Kidney epithelial cell (primary cell): ENCODE results near the gene ZNF236. TPM values are rescaled to one million over a fixed set of nuclear protein-coding genes. Genes with fewer than 3 reads are reported as not detected.
A peak's percentile ranks its signal among the peaks of the same experiment; 100 is the strongest.

ENCODE experiments used
- DNase-seq: peaks from one replicate; pipeline ENCODE4 v3.0.0-alpha.2; 2010; ENCODE audit warnings: low read depth
- H3K27me3 ChIP-seq: 2 replicates; pipeline ENCODE4 v1.6.0; 2011; ENCODE audit warnings: low read length; ENCODE audit not compliant: control insufficient read depth, insufficient read depth
- H3K36me3 ChIP-seq: 2 replicates; pipeline ENCODE4 v1.5.1; 2011; ENCODE audit warnings: low read length; ENCODE audit not compliant: control insufficient read depth, insufficient read depth
- H3K4me3 ChIP-seq: 2 replicates; pipeline ENCODE4 v1.5.1; 2011; ENCODE audit warnings: low read depth, mild to moderate bottlenecking, control low read depth, low read length
- total RNA-seq: library from RNA; depleted of rRNA; stranded (reverse); fragments of >200 nt; gene quantifications from 2 replicates; pipeline ENCODE4 v1.2.3, GENCODE V29; 2015
- TF ChIP-seq, protein P1 (sequence below): IDR thresholded peaks from 2 replicates; pipeline ENCODE4 v1.5.1; 2011; ENCODE audit warnings: mild to moderate bottlenecking, moderate library complexity, low read length, control low read depth, inconsistent platforms; ENCODE audit not compliant: insufficient read depth, poor library complexity, severe bottlenecking

The ZNF236 gene
- total RNA-seq, 1 donor from 2014 or later, result 7.8 TPM

DNA sequence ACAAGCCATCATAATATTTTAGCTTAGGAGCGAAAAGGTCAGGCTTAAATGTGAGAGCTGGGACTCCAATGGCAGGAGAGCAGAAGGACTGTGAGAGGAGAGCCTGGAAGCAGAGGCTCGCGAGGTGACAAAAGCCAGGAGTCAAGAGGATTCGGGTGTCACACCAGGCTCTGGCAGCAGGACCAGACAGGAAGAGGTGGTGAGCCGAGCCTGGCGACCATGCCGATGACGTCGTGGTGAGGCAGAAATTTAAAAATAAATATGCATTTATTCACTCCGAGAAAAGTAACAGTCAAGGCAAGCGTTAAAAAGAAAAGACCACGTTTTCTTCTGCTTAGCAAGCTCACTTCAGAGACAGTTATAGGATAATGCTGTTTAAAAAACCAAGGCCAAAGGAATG lies 31.3 kb upstream of the ZNF236 start:
- Histone ChIP-seq H3K27me3 (no peaks in the 10 kb centered on the region), H3K4me3 (no peak overlapping the region), H3K36me3 (no peaks in the 10 kb centered on the region)
- TF ChIP-seq, protein P1, sequence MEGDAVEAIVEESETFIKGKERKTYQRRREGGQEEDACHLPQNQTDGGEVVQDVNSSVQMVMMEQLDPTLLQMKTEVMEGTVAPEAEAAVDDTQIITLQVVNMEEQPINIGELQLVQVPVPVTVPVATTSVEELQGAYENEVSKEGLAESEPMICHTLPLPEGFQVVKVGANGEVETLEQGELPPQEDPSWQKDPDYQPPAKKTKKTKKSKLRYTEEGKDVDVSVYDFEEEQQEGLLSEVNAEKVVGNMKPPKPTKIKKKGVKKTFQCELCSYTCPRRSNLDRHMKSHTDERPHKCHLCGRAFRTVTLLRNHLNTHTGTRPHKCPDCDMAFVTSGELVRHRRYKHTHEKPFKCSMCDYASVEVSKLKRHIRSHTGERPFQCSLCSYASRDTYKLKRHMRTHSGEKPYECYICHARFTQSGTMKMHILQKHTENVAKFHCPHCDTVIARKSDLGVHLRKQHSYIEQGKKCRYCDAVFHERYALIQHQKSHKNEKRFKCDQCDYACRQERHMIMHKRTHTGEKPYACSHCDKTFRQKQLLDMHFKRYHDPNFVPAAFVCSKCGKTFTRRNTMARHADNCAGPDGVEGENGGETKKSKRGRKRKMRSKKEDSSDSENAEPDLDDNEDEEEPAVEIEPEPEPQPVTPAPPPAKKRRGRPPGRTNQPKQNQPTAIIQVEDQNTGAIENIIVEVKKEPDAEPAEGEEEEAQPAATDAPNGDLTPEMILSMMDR, result no peak
- no peak for DNase-seq

DNA sequence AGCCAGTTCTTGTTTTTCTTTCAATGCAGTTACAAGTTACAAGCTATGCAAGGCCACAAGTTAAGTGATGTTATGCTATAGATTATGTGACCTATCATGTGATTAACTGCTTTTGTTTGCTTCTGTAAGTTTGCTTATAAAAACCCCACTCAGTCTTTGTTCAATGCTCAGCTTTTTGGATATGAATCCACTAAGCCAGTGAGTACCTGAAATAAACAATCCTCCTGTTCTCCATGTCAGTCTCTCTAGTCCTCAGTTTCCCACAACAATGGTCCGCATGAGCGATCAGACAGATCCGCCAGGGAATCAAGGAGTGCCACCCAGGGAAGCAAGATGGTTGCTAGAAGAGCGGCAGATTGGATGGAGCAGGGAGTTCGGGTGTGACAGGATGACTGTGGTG lies 30.7 kb upstream of the ZNF236 start:
- Histone ChIP-seq H3K36me3 (no peaks in the 10 kb centered on the region), H3K4me3 (no peak overlapping the region), H3K27me3 (no peaks in the 10 kb centered on the region)
- TF ChIP-seq, protein P1, result no peak
- no peak for DNase-seq

DNA sequence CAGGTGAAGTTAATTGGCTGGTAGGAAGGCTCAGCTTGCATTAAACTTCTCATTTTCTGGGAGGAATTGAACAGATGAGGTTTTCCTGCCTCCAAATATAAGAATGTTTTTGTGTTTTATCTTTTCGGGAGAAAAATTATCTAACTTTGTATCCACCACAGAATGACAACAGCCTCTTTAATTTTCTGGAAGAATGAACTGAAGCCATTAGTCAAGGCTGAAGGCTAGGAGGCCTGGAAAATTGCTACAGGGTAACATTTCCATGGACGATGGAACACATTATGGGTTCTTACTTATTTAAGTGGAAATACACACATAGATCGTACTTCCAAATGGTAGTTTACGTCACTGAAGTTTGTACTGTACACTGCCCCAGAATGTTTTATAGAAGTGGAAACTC lies 28.0 kb upstream of the ZNF236 start:
- TF ChIP-seq, protein P1, result no peak
- H3K36me3 ChIP-seq, result no peaks in the 10 kb centered on the region
- H3K4me3 ChIP-seq, result no peak overlapping the region
- DNase-seq, result no peak
- H3K27me3 ChIP-seq, result no peaks in the 10 kb centered on the region

DNA sequence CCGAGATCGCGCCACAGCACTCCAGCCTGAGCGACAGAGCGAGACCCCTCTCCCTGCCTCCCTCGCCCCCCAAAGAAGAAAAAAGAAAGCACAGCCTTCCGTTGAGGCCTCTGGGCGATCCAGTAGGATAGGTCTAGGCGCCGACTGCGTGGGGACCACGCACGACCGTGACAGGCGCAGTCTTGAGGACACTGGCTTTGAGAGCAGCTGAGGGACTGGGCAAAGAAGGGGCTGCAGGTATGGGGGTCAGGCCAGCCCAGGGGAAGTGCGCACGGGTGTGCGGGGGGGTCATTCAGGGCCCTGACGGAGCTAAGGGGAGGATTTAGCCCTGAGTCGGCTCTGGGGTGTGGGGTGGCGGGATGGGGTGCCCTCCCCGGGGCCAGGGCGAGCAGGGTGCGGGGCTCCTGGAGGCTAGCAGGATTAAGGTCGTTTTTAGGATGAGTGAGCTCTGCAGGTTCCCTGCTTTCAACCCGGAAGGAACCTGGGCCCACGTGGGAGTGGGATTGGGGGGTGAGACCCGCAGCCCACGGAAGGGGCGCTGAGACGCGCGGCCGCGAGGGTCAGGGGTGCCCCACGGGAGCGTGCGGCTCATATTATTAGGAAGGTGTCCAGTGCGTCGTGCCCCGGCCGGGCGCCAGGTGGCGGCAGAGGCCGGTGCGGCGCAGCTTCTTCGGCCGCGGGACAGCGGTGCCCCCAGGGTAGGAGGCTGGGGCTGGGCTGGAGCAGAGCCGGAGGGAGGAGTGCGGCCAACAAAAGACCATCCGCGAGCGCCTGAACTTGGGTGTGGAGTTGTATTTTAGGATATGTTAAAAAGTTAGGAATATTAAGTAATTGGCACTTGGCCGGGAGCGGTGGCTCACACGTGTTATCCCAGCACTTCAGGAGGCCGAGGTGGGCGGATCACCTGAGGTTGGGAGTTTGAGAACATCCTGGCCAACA lies 20.5 kb upstream of the ZNF236 start:
- no peak for DNase-seq
- TF ChIP-seq, protein P1, result peak; percentile 67
- H3K4me3 ChIP-seq, result peak overlapping the region; percentile 28
- H3K27me3 ChIP-seq, result peaks cover 6% of the 10 kb centered on the region
- no peaks in the 10 kb centered on the region for H3K36me3 ChIP-seq

DNA sequence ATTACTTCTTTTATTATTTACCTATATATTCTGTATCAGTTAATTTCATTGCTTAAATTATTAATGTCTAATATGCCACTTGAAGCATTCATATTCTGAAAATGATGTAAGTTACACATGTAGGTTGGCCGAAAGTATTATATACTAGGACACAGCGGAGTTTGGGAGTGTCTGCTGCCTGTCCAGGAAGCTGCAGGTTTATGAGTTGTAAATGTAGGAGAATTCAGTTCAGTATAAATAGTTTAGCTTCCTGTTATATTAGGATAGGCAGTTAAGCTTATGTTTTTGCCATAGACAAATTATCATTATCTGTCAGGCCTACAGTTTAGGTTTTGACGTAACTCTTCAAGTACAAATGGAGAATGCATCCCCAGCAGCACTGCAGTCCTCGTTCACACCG lies 18.9 kb upstream of the ZNF236 start:
- TF ChIP-seq, protein P1, result no peak
- Histone ChIP-seq H3K27me3 (peaks cover 6% of the 10 kb centered on the region), H3K4me3 (no peak overlapping the region), H3K36me3 (no peaks in the 10 kb centered on the region)
- no peak for DNase-seq
